Measurements from ENCODE around the gene ONECUT1.
A peak's percentile ranks its signal among the peaks of the same experiment; 100 is the strongest.

ONECUT1 gene

DNA sequence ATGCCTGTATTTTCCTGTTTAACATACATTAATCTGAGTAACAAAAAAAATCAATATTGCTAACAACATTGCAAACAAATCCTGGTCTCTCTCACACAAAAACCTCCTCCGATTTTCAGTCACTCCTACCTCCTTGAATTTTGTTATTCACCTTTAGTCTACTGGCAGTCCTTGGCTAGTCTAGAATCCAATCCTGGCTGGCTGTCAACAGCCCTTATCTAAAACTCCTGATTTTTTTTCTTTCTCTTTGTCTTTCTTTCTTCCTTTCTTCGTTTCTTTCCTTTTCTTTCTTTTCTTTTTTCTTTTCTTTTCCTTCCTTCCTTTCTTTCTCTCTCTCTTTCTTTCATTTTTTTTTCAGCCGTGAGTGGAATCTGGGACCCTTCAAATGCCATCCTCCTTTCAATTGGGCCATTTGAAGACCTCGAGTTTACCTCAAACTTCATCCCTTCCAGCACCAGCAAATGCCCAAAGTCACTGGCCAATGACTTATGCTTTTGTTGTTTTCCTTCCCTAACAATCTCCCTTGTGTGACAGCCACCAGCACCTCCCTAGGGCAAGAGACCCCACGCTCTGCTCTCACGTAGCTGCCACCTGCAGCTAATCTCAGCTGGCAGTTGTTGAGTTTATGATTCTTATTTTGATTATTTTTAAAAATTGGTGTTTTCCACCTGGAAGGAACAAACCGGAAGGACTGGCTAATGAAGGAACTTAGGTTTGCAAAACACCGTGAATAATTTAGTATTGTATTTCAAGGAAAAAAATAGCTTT is 6.8 kb upstream of the ONECUT1 start:
- no peak for DNase-seq

DNA sequence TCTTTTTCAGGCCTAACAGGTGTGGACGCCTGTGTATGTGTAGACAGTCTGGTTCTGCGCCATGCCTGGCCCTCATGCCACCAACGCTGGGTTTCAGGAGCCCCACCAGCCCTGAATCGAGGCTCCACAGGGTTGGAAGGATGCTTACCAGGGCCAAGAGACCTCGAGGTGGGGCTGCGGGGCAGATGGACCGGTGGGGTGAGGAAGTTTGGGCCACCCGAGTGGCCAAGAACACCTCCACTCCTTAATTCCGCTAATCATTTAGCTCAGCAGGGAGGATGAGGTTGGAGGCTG is 6.0 kb upstream of the ONECUT1 start:
- DNase-seq, result no peak

DNA sequence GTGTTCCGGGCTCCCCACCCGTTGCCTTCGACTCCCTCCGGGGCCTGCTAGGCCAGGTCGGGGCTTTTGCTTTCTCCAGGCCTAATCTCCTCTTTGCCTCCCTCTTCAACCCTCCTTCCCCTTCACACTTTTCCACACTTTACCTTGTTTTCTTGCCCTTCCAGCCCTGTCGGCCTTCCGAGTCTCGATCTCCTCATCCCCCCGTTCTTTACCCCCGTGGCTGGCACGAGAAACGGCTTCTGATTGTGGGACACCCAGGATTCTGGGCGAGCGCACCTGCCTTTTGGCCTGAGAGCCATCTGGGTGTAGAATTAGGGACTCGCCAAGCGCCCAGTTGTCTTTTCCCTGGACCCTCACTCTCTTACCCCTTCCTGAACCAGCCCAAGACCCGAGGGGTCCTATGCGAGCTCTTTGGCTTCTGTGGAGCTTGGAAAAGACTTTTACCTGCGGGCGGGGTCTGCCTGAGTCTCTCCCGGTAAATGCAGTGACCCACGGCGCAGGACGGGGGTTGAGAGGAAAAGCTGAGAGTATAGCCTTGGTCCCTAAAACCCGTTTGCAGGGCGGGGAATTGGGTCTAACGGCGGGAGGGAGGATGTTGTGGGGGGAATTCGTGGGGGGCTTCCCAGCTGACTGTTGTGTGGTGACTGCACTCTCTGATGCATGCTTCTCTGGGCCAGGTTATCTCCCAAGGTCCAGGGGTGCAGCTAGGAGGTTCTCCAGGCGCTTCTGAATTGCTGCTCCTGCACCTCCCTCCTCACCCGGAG is 5.5 kb upstream of the ONECUT1 start:
- DNase-seq, result no peak

GRCh38 chr15:52794665-52795463 is 4.7 kb upstream of the ONECUT1 start:
- DNase-seq, result no peak

- no peak for DNase-seq
Measured at GRCh38 chr15:52791776-52792175, 1.6 kb upstream of the ONECUT1 start.

GRCh38 chr15:52790941-52791751 is 1.0 kb upstream of the ONECUT1 start:
- DNase-seq, result peak; percentile 47

GRCh38 chr15:52789601-52790168 is 451 bp downstream of the ONECUT1 start:
- peak; percentile 43 for DNase-seq

GRCh38 chr15:52789008-52789600 is 1.0 kb downstream of the ONECUT1 start:
- DNase-seq, result no peak

DNA sequence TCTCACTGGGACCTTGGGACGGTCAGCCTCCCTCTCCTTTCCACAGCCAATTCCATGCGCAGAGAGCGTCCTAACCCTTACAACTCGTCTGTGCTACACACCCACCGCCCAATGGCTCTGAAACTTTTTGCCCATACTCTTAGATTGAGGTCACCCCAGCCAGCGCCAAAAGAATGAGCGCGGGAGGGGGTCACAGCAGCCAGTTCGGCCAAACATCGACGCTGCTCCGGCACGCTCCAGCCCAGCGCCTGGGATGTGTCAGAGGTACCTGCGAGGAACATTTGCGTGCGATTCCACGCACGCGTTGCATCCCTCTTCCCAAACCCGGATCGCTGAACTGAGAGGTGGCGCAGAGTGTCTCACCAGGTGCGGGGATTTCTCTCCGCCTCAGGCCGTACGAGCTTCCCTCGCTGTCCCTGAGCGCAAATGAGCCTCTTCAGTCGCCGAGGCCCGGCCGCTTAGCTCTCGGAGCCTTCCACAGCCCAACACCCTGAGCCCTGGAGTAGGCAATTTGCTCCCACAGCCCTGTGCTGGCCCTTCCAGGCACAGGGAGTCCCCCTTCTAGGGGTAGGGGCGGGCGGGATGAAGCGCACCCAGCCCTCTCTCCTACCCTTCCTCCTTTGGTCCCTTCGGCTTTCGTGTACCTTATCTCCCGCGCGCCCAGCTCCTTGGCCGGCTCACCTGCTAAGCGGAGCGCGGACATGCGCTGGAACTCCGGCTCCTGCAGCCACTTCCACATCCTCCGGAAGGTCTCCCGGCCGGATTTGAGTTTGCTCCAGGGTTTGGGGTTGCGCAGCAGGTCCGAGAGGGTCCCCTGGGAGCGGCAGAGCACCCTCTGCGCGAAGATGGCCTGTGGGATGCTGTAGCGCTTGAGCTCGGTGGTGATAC is 1.8 kb downstream of the ONECUT1 start:
- no peak for DNase-seq

- no peak for DNase-seq
Measured at GRCh38 chr15:52787549-52788098, 2.5 kb downstream of the ONECUT1 start.

DNA sequence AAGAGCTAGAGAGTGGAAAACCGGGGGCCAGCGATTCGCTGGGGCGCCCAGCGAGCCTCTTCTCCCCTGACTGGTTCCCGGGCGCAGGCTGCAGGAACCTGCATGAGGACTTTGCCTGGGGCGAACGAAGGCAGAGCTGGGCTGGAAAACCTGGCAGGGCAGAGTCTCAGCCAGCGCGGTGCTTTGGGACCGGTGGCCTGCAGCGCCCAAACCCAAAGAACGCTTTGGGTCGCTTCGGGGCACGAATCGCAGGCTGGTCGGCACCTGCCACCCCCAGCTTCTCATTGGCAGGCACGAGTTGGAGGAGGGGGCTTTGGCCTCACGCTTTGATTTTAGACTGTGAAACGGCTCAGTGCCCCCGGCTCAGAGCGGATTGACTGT is 3.0 kb downstream of the ONECUT1 start:
- no peak for DNase-seq

- no peak for DNase-seq
Measured at GRCh38 chr15:52786436-52787122, 3.6 kb downstream of the ONECUT1 start.

DNA sequence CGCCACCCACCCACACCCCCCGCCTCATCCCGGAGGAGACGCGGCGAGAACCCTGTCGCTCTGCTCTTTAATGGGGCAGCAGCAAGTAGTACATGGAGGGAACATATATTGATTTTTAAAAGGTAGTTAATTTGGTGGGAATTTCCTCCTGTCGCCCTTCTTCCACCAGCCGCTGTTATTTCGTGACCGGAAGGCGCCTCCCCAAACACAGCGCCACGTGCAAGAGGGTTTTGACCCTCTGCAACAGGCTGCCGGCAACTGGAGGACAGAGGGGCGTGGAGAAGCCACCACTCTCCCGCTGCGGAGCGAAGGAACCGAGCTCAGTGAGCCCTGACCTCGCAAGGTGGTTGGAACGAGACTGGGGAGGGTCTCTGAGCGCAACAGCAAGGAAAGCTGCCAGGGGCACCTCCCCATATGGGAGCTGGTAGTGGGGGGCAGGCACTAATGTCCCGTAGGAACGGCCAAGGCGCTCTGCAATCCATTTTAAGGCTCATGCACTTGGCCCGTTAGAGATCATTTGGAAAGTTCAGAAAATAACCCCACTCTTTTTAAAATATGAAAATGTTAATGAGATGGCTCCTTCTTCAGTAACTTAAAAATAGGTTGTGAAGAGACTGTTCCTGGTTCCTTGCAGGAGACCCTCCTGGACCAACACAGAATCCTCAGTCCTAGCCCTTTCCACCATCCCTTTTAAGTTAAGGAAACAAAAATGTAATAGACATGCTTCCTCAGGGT is 4.3 kb downstream of the ONECUT1 start:
- DNase-seq, result no peak

DNA sequence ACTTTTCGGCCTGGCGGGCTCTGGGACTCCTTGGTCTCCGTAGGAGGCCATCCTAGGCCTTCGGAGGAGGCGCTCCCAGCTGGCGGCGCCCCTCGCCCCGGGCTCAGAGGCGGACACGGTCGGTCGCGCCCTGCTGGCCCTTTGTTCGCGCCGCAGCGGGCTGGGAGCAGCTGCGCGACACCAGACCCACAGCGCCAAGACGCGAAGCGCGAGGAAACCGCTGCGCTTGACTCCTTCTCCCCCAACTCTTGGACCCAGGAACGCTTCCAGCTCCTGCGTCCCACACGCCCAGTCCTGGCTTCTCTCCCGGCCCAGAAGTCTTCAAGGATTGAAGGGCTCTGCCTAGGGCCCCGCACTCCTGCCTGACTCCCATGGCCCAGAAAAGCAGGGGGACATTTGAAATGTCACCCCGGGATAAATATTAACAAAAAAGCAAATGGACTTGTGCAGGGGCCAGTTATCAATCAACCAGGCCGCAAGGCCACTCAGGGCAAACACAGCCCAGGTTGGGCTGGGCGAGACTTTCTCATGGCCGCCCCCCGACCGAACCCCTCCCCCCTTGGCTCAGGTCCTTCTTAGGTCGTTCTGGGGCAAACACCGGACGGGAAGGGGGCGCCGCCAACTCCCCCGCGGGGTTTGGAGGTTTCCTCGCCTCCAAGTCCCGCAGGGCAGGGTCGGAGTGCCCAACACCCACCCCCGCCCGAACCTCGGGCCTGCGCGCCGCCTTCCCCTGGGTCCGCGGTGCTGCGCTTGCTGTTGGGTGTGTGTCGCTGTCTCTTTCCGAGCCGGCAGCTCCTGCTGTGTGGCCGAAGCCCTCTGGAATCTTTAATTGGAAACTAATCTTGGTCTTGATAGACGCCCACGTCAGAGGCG is 5.1 kb downstream of the ONECUT1 start:
- DNase-seq, result no peak

DNA sequence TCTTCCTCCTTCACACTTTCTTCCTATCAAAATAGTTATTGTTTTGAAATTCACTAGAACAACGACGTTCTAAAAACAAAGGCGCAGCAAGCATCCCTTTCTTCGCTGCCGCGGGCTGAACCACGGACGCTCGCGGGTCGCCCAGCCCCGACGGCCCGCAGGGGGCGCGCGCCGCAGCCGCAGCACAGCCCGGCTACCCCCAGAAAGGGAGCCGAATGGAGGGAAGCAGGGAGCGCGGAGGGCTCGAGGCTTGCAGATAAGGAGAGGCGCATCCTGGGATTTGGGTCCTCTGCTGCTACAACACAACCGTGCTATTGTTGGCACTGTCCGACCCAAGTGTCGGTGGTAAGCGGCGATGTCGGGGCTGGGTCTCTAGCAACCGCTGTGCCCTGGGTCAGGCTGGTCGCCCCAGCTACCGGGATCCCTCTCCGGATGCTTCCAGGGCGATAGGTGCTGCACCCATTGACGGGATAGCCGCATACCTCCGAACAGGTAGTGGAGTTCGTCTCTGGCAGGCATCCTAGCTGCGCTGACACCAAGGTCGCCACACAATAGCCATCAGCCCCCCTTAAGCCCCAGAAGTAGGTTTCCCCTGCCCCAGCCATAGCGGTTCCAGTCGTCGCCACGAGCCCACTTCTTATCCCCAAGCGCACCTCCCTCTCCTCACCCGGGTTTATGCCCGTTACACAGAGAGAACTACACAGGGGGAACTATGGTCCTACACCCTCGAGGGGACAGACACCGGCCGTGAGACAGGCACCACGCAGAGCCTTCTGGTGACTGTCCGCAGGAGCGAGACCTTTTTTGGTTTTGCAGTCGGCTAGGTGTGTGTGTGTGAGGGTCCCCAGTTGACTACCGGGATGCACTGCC is 6.0 kb downstream of the ONECUT1 start:
- no peak for DNase-seq

DNA sequence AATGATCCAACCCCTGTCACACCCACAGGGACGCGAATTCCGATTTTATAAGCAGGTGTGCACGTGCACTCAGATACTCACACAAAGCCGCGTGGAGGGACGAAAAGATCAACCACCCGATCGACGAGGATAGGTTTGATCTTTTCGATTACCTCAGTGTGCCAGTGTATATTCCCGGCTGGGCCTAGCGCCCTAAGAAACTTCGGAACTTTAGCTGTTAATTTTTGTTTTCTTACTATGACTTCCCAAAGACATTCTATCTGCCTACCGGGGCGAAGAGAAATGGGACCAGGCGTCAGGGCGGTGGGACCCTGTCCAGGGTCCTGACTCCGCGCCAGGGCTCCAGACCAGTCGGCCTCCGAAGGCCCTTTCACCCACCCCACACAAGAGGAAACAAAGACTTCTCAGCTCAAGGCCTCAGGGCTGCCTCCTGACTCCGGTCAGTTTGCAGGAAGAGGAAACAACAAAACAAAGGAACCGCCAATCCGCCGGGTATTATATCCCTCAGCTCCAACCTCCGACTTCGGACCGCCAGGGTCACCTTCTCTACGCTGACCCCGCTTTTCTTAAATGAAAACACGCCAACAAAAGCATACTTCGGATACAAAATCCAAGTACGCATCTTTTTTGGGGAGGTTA is 6.8 kb downstream of the ONECUT1 start:
- no peak for DNase-seq

DNA sequence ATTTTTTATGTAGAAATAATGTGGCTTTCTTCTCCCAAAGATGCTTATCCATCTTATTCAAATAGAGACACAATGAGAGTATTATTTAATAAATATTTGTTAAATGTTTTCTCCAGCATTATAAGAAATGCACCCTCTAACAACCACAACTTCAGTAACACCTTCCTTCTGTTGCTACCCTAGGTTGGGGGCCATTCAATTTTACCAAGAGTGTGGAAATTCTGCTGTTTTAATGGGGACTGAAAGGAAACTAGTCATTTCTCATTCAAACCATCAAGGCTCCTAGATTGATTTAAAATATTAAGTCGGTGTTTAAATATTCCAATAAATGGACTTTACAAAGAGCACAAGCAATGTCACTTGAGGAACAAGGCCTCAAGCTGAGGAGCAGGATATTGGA is 7.6 kb downstream of the ONECUT1 start:
- DNase-seq, result no peak

Data from NCI-H1092 (cell line).